Parathyroid adenoma (tissue), 2 donors: ENCODE data around the gene REPS2.

Experiments used
- H2AFZ ChIP-seq: fragments of 300-600 bp; sonication (generic); one replicate; pipeline ENCODE4 v1.7.0; 2017; ENCODE audit warnings: antibody characterized with exemption, mild to moderate bottlenecking
- H3K27ac ChIP-seq: fragments of 300-600 bp; sonication (generic); one replicate; pipeline ENCODE4 v1.7.0; 2017
- H3K27me3 ChIP-seq: fragments of 300-600 bp; sonication (generic); one replicate; pipeline ENCODE4 v1.7.0; 2017; ENCODE audit warnings: low read length; ENCODE audit not compliant: control insufficient read depth, insufficient read depth
- H3K36me3 ChIP-seq: fragments of 300-600 bp; sonication (generic); one replicate; pipeline ENCODE4 v1.7.0; 2017; ENCODE audit warnings: low read length; ENCODE audit not compliant: control insufficient read depth, insufficient read depth
- H3K4me1 ChIP-seq: fragments of 300-600 bp; sonication (generic); one replicate; pipeline ENCODE4 v1.7.0; 2017; ENCODE audit warnings: control low read depth
- H3K4me2 ChIP-seq: fragments of 300-600 bp; sonication (generic); one replicate; pipeline ENCODE4 v1.7.0; 2017; ENCODE audit warnings: low read length
- H3K4me3 ChIP-seq: fragments of 300-600 bp; sonication (generic); one replicate; pipeline ENCODE4 v1.7.0; 2017; ENCODE audit warnings: low read depth, low read length
- H3K79me2 ChIP-seq: fragments of 300-600 bp; sonication (generic); one replicate; pipeline ENCODE4 v1.7.0; 2017; ENCODE audit warnings: control low read depth
- H3K9ac ChIP-seq: fragments of 300-600 bp; sonication (generic); one replicate; pipeline ENCODE4 v1.7.0; 2017; ENCODE audit warnings: mild to moderate bottlenecking
- H3K9me3 ChIP-seq: fragments of 300-600 bp; sonication (generic); one replicate; pipeline ENCODE4 v1.7.0; 2017; ENCODE audit warnings: low read length; ENCODE audit not compliant: control insufficient read depth
- CTCF ChIP-seq: fragments of 300-600 bp; sonication (generic); IDR thresholded peaks from one replicate; pipeline ENCODE4 v1.7.0; 2017; ENCODE audit warnings: antibody characterized with exemption, mild to moderate bottlenecking
- donor health status: primary hyperparathyroidism.

The REPS2 gene

GRCh38 chrX:17009856-17010625 is 63.6 kb downstream of the REPS2 start:
- no peak overlapping the region for H3K4me3 ChIP-seq
- H3K9me3 ChIP-seq: no peaks in the 10 kb centered on the region
- H3K9ac ChIP-seq: no peak overlapping the region

GRCh38 chrX:17012465-17012864 is 66.0 kb downstream of the REPS2 start:
- no peak overlapping the region for H3K9ac ChIP-seq
- no peaks in the 10 kb centered on the region for H3K4me1 ChIP-seq
- H3K4me2 ChIP-seq: no peak overlapping the region
- no peaks in the 10 kb centered on the region for H3K79me2 ChIP-seq
- H2AFZ ChIP-seq: no peak overlapping the region
- no peak overlapping the region for H3K27ac ChIP-seq
- no peaks in the 10 kb centered on the region for H3K27me3 ChIP-seq
- H3K4me3 ChIP-seq: no peak overlapping the region
- TF ChIP-seq CTCF: no peak
- no peaks in the 10 kb centered on the region for H3K9me3 ChIP-seq
- no peaks in the 10 kb centered on the region for H3K36me3 ChIP-seq

More at GRCh38 chrX:17009856-17010625, 63.6 kb downstream of the REPS2 start:
- Histone ChIP-seq H3K27ac (no peak overlapping the region), H2AFZ (no peak overlapping the region), H3K27me3 (no peaks in the 10 kb centered on the region), H3K4me2 (no peak overlapping the region), H3K36me3 (no peaks in the 10 kb centered on the region), H3K79me2 (no peaks in the 10 kb centered on the region), H3K4me1 (no peaks in the 10 kb centered on the region)
- TF ChIP-seq CTCF: no peak

- Histone ChIP-seq H3K4me2 (no peak overlapping the region), H3K4me3 (no peak overlapping the region), H3K27me3 (no peaks in the 10 kb centered on the region), H3K9ac (no peak overlapping the region), H2AFZ (no peak overlapping the region), H3K79me2 (no peaks in the 10 kb centered on the region), H3K9me3 (no peaks in the 10 kb centered on the region), H3K27ac (no peak overlapping the region), H3K36me3 (no peaks in the 10 kb centered on the region), H3K4me1 (no peaks in the 10 kb centered on the region)
- TF ChIP-seq CTCF: no peak
Observed at GRCh38 chrX:17014216-17014615, 67.8 kb downstream of the REPS2 start.

- Histone ChIP-seq H3K79me2 (no peaks in the 10 kb centered on the region), H3K9ac (no peak overlapping the region), H3K36me3 (no peaks in the 10 kb centered on the region), H2AFZ (no peak overlapping the region), H3K4me1 (no peaks in the 10 kb centered on the region), H3K4me2 (no peak overlapping the region), H3K4me3 (no peak overlapping the region), H3K27ac (no peak overlapping the region), H3K9me3 (no peaks in the 10 kb centered on the region), H3K27me3 (no peaks in the 10 kb centered on the region)
- TF ChIP-seq CTCF: no peak
Observed at GRCh38 chrX:17017134-17017533, 70.7 kb downstream of the REPS2 start.

GRCh38 chrX:17020356-17020755 is 73.9 kb downstream of the REPS2 start:
- no peaks in the 10 kb centered on the region for H3K79me2 ChIP-seq
- H3K9ac ChIP-seq: no peak overlapping the region
- no peak overlapping the region for H3K27ac ChIP-seq
- H3K36me3 ChIP-seq: no peaks in the 10 kb centered on the region
- no peaks in the 10 kb centered on the region for H3K4me1 ChIP-seq
- H2AFZ ChIP-seq: no peak overlapping the region
- no peaks in the 10 kb centered on the region for H3K27me3 ChIP-seq
- H3K4me3 ChIP-seq: no peak overlapping the region
- H3K9me3 ChIP-seq: no peaks in the 10 kb centered on the region
- TF ChIP-seq CTCF: no peak
- H3K4me2 ChIP-seq: no peak overlapping the region
